Cardiac fibroblast (primary cell): ENCODE measurements around the gene HIC1.

Source experiments
- DNase-seq, 2 donors: peaks; one replicate each; pipeline versions ENCODE4 v3.0.0 to v3.0.0-alpha.2; 2010; ENCODE audit warnings: low read depth in 2 of 2
- H3K4me3 ChIP-seq, 2 donors: replicated peaks in 1 of 2; 1 replicate in 1 of 2; 2 replicates in 1 of 2; pipeline ENCODE4 v1.5.1; 2011; ENCODE audit warnings: low read depth in 2 of 2, low read length in 2 of 2, mild to moderate bottlenecking in 2 of 2, moderate library complexity in 1 of 2
- CTCF ChIP-seq: IDR thresholded peaks from one replicate; pipeline ENCODE4 v1.5.1; 2011; ENCODE audit warnings: low read depth, mild to moderate bottlenecking, low read length, inconsistent platforms

HIC1 gene

GRCh38 chr17:2061441-2061958, 6.6 kb downstream of the HIC1 start:
- no peak overlapping the region for H3K4me3 ChIP-seq
- DNase-seq = peak in 1 of 2 donors; percentile 43
- TF ChIP-seq CTCF = no peak

- peak; percentile 47 to 62 for DNase-seq
- TF ChIP-seq CTCF = no peak
- no peak overlapping the region for H3K4me3 ChIP-seq
Observed at GRCh38 chr17:2062571-2063183, 7.8 kb downstream of the HIC1 start.

- H3K4me3 ChIP-seq = no peak overlapping the region
- DNase-seq = peak; percentile 77 to 81
- TF ChIP-seq CTCF = no peak
Observed at GRCh38 chr17:2063261-2064146, 8.6 kb downstream of the HIC1 start.

- TF ChIP-seq CTCF = no peak
- peak in 1 of 2 donors; percentile 19 for DNase-seq
- no peak overlapping the region for H3K4me3 ChIP-seq
Observed at GRCh38 chr17:2064147-2064489, 9.2 kb downstream of the HIC1 start.

GRCh38 chr17:2064520-2064971, 9.6 kb downstream of the HIC1 start:
- no peak overlapping the region for H3K4me3 ChIP-seq
- no peak for TF ChIP-seq CTCF
- DNase-seq = peak; percentile 46 to 77

GRCh38 chr17:2064980-2065785, 10.3 kb downstream of the HIC1 start:
- DNase-seq = peak; percentile 76 to 90
- peak; percentile 69 for TF ChIP-seq CTCF
- H3K4me3 ChIP-seq = no peak overlapping the region
